DOHH2 (cell line): ENCODE results near the gene PALLD.

Source experiments
- H3F3A ChIP-seq: fragments of 200-600 bp; sonication (generic), shearing (Covaris generic); 2 replicates; pipeline ENCODE4 v1.6.0; 2016; ENCODE audit warnings: antibody characterized with exemption, mild to moderate bottlenecking; ENCODE audit not compliant: control insufficient read depth, insufficient read depth
- H3K27ac ChIP-seq: fragments of 200-600 bp; sonication (generic); 2 replicates; pipeline ENCODE4 v1.5.1; 2014; ENCODE audit warnings: low read depth, mild to moderate bottlenecking, low read length, moderate library complexity
- H3K27me3 ChIP-seq: fragments of 200-600 bp; sonication (generic); 2 replicates; pipeline ENCODE4 v1.6.1; 2014; ENCODE audit warnings: mild to moderate bottlenecking, low read length, mixed read lengths; ENCODE audit not compliant: control insufficient read depth
- H3K36me3 ChIP-seq: fragments of 200-600 bp; sonication (generic); 2 replicates; pipeline ENCODE4 v1.6.1; 2014; ENCODE audit warnings: mild to moderate bottlenecking, low read length, moderate library complexity, mixed read lengths; ENCODE audit not compliant: control insufficient read depth
- H3K4me1 ChIP-seq: fragments of 200-600 bp; sonication (generic); 2 replicates; pipeline ENCODE4 v1.6.1; 2014; ENCODE audit warnings: mild to moderate bottlenecking, low read length, mixed read lengths; ENCODE audit not compliant: control insufficient read depth
- H3K4me2 ChIP-seq: fragments of 200-600 bp; sonication (generic); 2 replicates; pipeline ENCODE4 v1.6.0; 2014; ENCODE audit warnings: mild to moderate bottlenecking, low read length, moderate library complexity
- H3K4me3 ChIP-seq: fragments of 200-600 bp; sonication (generic); 2 replicates; pipeline ENCODE4 v1.5.1; 2014; ENCODE audit warnings: mild to moderate bottlenecking, low read length, mixed read lengths
- H3K79me2 ChIP-seq: fragments of 200-600 bp; sonication (generic); 2 replicates; pipeline ENCODE4 v1.6.1; 2014; ENCODE audit warnings: mild to moderate bottlenecking, low read length, mixed read lengths; ENCODE audit not compliant: control insufficient read depth
- H3K9me2 ChIP-seq: fragments of 200-600 bp; sonication (generic); replicated peaks from 2 replicates; pipeline ENCODE4 v1.6.1; 2014; ENCODE audit warnings: mild to moderate bottlenecking, low read length, mixed read lengths; ENCODE audit not compliant: control insufficient read depth
- H3K9me3 ChIP-seq: fragments of 200-600 bp; sonication (generic); 2 replicates; pipeline ENCODE4 v1.6.1; 2014; ENCODE audit warnings: antibody characterized with exemption, low read length, mixed read lengths; ENCODE audit not compliant: control insufficient read depth, insufficient read depth
- H4K20me1 ChIP-seq: fragments of 200-600 bp; sonication (generic); 2 replicates; pipeline ENCODE4 v1.6.0; 2014; ENCODE audit warnings: low read depth, mild to moderate bottlenecking, antibody characterized with exemption, low read length, moderate library complexity; ENCODE audit not compliant: control insufficient read depth, insufficient read depth
- CTCF ChIP-seq: fragments of 200-600 bp; sonication (generic); IDR thresholded peaks from one replicate; pipeline ENCODE4 v1.5.1; 2014; ENCODE audit warnings: antibody characterized with exemption, mild to moderate bottlenecking, low read depth, low read length; ENCODE audit not compliant: poor library complexity, severe bottlenecking
- EZH2phosphoT487 ChIP-seq: fragments of 200-600 bp; sonication (generic); IDR thresholded peaks from 2 replicates; pipeline ENCODE4 v1.6.1; 2017; ENCODE audit warnings: borderline replicate concordance, mild to moderate bottlenecking, antibody characterized with exemption, low read length, moderate library complexity, mixed read lengths

PALLD gene

GRCh38 chr4:168891086-168891485 lies 394.2 kb downstream of the PALLD start:
- Histone ChIP-seq H3K9me2 (no peaks in the 10 kb centered on the region), H3K36me3 (no peaks in the 10 kb centered on the region)

GRCh38 chr4:168891688-168892087 lies 394.8 kb downstream of the PALLD start:
- Histone ChIP-seq H3K27me3 (no peaks in the 10 kb centered on the region), H3K4me1 (no peaks in the 10 kb centered on the region), H3K27ac (no peak overlapping the region), H4K20me1 (no peaks in the 10 kb centered on the region), H3K79me2 (no peaks in the 10 kb centered on the region), H3K36me3 (no peaks in the 10 kb centered on the region), H3K4me2 (no peak overlapping the region), H3K4me3 (no peak overlapping the region), H3K9me2 (no peaks in the 10 kb centered on the region), H3F3A (no peaks in the 10 kb centered on the region), H3K9me3 (no peaks in the 10 kb centered on the region)
- TF ChIP-seq CTCF, result no peak
- TF ChIP-seq EZH2phosphoT487, result no peak

More at GRCh38 chr4:168891086-168891485, 394.2 kb downstream of the PALLD start:
- no peak overlapping the region for H3K27ac ChIP-seq
- no peak overlapping the region for H3K4me3 ChIP-seq
- TF ChIP-seq CTCF, result no peak
- TF ChIP-seq EZH2phosphoT487, result no peak
- H3F3A ChIP-seq, result no peaks in the 10 kb centered on the region
- no peaks in the 10 kb centered on the region for H3K4me1 ChIP-seq
- H3K9me3 ChIP-seq, result no peaks in the 10 kb centered on the region
- no peaks in the 10 kb centered on the region for H3K27me3 ChIP-seq
- no peaks in the 10 kb centered on the region for H3K79me2 ChIP-seq
- H3K4me2 ChIP-seq, result no peak overlapping the region
- H4K20me1 ChIP-seq, result no peaks in the 10 kb centered on the region

- H3K9me2 ChIP-seq, result no peaks in the 10 kb centered on the region
- no peaks in the 10 kb centered on the region for H4K20me1 ChIP-seq
- no peaks in the 10 kb centered on the region for H3K79me2 ChIP-seq
- H3K36me3 ChIP-seq, result no peaks in the 10 kb centered on the region
- no peak overlapping the region for H3K27ac ChIP-seq
- no peaks in the 10 kb centered on the region for H3K4me1 ChIP-seq
- TF ChIP-seq EZH2phosphoT487 (no peak), CTCF (no peak)
- no peaks in the 10 kb centered on the region for H3F3A ChIP-seq
- H3K4me3 ChIP-seq, result no peak overlapping the region
- no peak overlapping the region for H3K4me2 ChIP-seq
- H3K27me3 ChIP-seq, result no peaks in the 10 kb centered on the region
- no peaks in the 10 kb centered on the region for H3K9me3 ChIP-seq
Observed at GRCh38 chr4:168892475-168892874, 395.6 kb downstream of the PALLD start.

GRCh38 chr4:168893205-168893604 lies 396.4 kb downstream of the PALLD start:
- Histone ChIP-seq H3K9me3 (no peaks in the 10 kb centered on the region), H3K27ac (no peak overlapping the region), H3K4me3 (no peak overlapping the region), H4K20me1 (no peaks in the 10 kb centered on the region), H3K79me2 (no peaks in the 10 kb centered on the region), H3F3A (no peaks in the 10 kb centered on the region), H3K36me3 (no peaks in the 10 kb centered on the region), H3K4me2 (no peak overlapping the region), H3K27me3 (no peaks in the 10 kb centered on the region), H3K4me1 (no peaks in the 10 kb centered on the region), H3K9me2 (no peaks in the 10 kb centered on the region)
- no peak for TF ChIP-seq EZH2phosphoT487
- no peak for TF ChIP-seq CTCF
